Epithelial cell of prostate (primary cell): ENCODE data around the gene CEP112.
"Not testable (repeated sequence)": the region's sequence is repeated elsewhere in the genome, so short reads cannot be mapped to it uniquely, and the experiment has no call there.

Experiments used
- DNase-seq: peaks from one replicate; pipeline ENCODE4 v3.0.0-alpha.2; 2011; ENCODE audit warnings: low read depth, low spot score
- H3K27ac ChIP-seq: fragments of 450-650 bp; 2 replicates; pipeline ENCODE4 v1.5.1; 2017; ENCODE audit warnings: mild to moderate bottlenecking

Gene CEP112

DNA sequence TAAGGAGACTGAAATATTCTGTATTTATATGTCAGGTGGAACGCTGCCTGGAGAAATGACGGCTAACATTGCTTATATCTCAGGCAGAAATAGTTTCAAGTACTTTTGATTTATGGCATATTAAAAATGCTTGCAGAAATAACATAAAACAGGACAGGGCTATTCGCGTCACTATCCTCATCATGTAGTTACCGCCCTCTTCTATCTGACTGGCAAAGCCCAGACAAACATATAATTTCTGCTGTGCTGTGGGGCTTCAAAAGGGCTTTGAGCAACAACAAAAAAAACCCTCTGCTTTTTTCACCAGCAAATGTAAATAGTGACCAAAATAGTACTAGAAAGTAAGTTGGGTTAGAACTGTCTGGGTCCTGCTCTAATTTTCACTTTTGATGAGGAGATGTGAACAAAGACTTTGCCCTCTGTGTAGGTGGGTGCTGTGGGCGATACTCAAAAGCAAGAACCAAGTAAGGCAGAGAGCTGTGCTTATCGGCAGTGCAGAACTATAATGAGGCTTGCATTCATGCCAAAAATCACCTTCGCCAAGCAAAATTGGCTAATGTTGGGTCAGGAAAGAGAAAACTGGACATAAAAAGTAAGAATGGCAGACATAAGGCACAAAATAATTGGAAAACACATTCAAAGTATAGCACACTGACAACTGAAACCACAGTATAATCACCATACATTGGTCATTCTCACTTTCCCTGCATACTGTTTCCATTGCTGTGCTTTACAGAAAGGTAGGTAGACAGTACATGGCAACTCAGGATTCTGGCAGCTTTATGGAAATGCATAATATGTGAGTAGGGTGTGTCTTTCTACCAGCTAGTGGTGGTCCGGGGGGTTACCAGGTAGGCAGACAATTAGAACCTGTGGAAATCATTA lies 479.3 kb downstream of the CEP112 start:
- DNase-seq: no peak
- no peak overlapping the region for H3K27ac ChIP-seq

DNA sequence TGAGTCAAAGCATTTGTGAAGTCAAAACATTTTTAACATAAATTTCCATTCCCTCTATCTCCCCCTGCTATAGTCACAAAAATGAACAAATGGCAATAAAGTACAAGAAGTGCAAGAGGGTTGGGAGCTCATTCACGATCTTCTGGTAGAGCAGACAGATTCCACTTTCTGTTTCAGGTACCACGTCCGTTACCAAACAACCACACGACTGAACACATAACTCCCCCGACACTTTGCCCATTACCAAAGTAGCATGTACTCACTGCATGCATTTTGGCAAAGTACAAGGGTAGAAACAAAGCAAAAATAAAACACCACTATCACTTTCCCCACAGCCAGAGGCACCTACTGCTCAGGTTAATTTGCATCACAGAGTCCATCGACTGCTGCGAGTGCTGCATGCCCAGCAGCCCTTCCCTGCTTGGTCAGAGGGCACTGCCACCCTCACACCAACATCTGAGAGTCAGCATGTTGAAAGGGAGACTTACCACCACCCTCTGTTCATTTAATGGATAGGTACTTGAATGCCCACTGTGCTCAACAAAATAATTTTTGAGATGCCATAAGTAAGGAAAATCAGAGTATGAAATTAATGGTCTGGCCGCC lies 480.2 kb downstream of the CEP112 start:
- no peak overlapping the region for H3K27ac ChIP-seq
- DNase-seq: no peak

DNA sequence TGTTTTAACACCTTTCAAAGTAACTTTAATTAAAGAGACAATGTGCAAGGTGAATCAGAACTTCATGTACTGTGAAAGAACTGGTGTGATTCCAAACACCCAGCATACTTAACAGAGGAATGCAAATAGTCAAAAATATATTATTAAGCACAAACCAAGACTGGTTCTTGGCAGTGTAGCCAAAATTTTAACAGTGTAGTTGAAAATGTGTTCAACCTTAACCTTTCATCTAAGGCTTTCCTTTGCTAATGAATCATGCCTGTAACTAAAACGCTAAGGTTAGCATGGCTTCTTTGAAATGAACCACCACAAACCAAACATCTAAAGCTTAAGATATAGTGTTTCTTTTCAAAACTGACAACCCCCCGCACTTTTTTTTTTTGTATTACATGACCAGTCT lies 484.2 kb downstream of the CEP112 start:
- DNase-seq: no peak
- H3K27ac ChIP-seq: no peak overlapping the region

DNA sequence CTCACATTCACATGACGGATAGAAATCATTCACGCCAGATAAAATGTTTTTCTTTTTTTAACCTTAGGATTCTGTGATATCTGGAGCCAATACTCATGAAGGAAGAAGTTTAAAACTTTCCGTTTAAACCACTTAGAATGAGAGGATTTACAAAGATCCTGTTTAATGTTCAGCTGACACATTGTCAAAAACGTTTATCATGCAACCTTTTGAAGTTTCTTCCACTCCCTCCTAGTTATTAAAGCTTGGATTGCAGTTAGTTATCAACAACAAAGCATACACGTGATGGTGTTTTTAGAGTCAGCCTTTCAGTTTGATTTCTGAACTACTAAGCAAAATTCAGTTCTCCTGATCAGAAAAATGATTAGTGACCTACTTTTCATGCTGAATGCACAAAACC lies 487.2 kb downstream of the CEP112 start:
- no peak for DNase-seq
- no peak overlapping the region for H3K27ac ChIP-seq

DNA sequence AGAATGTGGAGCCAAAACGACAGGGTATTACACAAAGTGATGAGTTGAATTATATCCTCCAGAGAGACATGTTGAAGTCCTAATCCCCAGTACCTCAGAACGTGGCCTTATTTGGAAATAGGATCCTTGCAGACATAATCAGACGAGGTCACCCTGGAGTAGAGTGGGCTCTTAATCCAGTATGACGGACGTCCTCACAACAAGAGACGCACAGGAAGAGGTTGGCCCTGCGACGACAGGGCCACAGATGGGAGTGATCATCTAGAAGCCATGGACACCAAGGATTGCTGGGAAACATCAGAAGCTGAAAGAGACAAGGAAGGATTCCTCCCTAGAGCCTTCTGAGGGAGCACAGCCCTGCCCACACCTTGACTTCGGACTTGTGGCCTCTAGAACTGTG lies 488.0 kb downstream of the CEP112 start:
- H3K27ac ChIP-seq: no peak overlapping the region

DNA sequence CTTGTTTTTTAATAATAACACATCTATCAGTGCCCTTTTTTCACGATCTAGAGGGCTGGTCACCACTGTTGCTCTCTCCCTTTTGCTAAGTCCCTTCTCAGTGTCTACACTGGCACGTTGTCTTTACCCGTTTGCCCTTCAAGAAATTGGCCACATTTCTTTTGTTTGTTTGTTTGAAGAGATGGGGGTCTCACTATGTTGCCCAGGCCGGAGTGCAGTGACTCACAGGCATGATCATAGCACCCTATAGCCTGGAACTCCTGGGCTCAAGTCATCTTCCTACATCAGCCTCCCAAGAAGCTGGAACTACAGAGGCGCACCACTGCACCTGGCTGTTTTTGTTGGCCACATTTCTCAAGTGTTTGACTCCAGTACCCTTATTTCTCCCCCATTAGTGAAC lies 492.5 kb downstream of the CEP112 start:
- no peak for DNase-seq
- H3K27ac ChIP-seq: no peak overlapping the region

More for the DNA sequence above, 488.0 kb downstream of the CEP112 start:
- DNase-seq: no peak

DNA sequence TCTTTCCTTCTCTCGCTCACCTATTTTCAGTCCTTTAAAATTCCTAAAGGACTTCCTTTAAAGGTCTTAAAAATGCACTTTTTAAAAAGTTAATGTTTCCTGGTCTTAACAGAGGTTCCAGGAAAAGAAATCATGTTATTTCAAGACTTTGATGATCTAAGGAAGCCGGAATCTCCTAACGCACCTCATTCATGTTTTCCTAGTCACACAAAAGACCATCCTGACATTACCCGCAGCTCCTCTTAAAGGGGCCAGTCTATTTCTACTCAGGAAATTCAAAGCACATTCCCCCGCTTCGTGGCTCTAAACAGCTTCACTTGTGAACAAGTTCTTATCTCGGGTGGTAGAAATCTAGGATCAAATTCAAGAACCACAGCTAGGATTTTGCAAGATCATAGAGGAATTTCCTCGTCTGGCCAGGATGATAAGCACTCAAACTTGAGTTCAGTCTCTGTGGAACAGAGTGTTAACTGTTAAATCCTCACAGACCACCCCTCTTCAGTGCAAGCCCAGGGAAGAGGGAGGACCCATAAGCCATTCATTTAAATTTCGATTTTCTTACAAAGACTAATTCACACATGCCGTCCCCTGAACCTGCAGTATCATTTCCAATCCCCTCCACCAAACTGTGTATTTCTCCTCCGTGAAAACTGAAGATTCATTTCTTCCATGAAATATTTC lies 493.4 kb downstream of the CEP112 start:
- no peak overlapping the region for H3K27ac ChIP-seq
- no peak for DNase-seq

DNA sequence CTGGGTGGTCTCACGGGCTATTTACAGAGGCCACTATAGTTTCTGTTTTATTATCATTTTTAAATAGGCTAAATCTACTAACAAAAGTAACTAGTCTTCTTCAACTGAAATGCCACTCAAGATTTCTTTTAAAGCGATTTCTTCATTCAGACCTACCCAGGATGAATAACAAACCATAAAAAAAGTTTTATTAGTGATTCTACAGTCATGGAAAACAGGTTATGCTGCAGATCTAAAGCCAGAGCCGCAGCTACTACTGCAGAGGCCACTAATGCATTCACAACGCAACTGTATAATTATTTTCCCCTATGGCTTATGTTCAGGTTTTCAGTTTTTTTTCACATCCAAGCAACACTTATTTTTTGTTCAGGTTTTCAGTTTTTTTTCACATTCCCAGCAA lies 494.3 kb downstream of the CEP112 start:
- no peak overlapping the region for H3K27ac ChIP-seq

DNA sequence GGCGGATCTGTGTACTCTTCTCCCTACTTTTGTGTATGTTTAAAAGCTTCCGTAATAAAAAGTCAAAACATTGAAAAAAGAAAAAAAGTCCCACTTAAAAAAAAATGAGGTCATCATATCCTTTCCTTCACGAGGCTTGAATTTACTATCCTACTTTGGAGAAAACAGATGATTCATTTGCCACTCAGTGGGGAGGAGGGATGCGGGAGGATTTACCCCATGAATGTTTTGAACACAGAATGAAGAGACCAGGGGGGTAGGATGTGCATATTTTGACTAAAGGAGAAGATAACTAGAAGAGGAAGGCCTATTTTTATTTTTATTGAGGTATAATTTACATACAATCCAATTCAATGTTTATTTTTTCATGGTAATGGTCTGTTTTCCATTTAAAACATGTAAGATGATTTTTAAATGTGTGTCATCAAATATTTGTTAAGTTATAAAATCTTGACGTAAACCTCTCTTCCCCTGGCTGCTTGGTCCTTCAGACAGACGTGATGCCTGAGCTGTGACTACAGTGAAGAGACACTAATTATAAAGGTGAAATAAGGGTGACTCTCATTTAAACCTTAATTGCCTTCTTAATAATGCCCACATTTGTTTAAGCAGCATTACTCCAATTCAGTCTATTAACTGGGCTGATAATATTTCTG lies 495.1 kb downstream of the CEP112 start:
- DNase-seq: no peak
- no peak overlapping the region for H3K27ac ChIP-seq

More for the DNA sequence above, 494.3 kb downstream of the CEP112 start:
- DNase-seq: no peak

DNA sequence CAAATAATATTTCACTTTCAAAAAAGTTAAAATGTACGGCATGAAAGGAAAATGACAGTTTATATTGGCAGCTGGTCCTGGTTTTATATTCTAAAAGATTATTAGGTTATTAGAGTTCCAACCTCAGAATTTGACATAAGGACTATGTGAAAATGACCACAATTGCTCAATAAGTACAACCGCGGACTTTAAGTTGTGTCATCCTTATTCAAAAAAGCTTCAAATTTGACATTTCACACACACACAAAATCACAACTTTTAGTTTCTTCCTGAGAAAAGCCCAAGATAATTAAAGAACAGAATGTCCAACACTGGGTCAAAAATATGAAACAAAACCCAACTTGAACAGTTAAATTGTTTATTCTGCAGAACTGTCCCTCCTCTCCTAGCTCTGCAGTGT lies 497.3 kb downstream of the CEP112 start:
- DNase-seq: no peak
- H3K27ac ChIP-seq: no peak overlapping the region

DNA sequence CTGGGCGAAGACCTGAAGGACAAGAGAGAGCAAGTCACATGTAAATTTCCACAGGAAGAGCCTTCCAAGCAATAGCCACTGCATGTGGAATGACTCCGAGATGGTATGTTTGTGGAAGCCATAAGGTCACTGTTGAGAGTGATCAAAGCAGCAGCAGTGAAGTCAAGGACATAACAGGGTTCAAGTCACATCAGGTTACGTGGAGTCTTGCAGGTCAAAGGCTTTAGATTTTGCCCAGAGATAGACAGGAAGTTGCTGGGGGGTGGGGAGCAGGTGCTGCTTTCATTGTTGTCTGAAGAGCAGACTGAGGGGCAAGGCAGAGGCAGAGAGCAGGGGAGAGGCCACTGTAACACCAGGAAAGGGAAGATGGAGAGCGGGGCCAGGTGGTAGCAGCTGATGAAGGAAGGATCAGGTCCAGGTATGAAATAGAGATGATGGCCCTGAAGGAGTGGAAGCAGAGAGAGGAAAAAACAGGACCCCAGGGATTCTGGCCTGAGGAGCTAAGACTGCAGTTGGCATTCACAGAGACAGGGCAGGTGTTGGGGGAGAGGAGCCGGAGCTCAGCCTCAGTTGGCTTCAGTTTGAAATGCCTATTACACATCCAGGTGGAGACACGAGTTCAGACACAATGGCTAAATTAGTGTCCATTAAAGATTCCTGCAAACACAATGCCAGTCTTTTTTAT lies 501.2 kb downstream of the CEP112 start:
- DNase-seq: no peak
- no peak overlapping the region for H3K27ac ChIP-seq

DNA sequence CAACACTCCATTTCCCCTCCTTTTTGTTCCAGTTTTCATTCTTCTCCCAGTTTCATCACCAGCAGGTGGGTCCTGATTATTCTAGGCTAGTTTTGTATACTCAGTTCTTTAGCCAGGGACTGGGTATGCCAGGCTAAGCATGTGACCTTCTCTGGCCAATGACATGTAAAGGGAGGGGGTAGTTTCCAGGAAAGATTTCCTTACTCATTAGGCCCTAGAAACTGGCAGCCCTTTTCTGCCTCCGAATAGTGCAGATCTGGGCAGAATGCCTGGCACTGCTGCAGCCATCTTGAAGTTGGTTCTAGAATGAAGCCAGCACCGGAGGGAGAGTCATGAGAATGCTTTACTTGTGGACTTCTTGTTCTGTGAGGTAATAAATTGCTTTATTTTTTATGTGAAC lies 503.6 kb downstream of the CEP112 start:
- DNase-seq: no peak
- H3K27ac ChIP-seq: no peak overlapping the region

DNA sequence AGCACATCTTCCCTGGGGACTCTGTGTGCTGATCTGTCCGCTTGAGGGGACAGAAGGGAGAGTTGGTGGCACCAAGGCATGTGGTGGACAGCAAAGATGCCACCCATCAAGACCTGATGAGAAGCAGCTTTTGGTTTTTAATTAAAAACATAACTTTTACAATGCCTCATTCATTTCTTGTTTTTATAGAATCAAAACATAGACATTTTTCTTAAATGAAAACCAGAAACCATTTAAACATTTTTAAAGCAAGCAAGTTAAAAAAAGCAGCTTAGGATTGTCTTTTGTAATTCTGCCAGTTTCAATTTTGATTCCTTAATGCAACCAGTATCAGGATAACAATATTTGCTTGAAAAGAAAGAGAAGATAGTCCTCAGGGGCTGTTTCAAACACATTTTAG lies 506.8 kb downstream of the CEP112 start:
- H3K27ac ChIP-seq: no peak overlapping the region
- DNase-seq: no peak

DNA sequence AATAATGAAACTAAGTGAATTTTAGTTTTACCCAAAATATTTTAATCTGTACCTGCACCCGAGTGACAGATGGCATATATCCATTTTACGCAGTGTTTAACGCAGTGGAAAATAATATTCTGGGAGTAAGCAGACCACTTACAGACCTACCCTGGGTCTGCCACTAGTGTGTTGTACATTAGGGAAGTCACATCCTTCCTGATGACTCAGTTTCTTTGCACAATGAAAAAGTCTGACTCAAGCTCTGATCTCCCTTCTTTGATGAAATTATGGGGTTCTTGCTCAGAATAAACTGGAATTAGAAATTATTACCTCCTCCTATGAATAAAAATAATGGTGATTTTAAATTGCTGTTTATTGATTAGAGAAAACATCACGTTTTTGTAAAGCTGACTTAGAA lies 507.3 kb downstream of the CEP112 start:
- no peak overlapping the region for H3K27ac ChIP-seq
- DNase-seq: no peak

DNA sequence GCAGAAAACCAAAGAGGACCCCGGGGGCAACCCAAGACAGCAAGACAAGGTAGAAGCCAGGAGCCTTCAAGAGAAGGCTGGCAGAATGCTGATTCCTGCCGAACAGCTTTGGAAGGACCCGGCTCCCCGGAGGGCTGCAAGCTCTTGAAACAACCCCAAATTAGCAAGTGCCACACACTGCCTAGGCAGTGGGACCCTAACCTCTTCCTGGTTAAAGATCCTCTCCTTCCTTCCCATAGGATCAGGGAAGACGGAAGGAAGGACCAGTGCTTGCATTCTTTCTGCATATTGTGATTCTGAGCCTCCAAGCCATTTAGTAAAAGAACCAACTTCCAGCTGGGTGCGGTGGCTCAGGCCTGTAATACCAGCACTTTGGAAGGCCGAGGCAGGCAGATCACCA lies 508.5 kb downstream of the CEP112 start:
- no peak for DNase-seq
- no peak overlapping the region for H3K27ac ChIP-seq

DNA sequence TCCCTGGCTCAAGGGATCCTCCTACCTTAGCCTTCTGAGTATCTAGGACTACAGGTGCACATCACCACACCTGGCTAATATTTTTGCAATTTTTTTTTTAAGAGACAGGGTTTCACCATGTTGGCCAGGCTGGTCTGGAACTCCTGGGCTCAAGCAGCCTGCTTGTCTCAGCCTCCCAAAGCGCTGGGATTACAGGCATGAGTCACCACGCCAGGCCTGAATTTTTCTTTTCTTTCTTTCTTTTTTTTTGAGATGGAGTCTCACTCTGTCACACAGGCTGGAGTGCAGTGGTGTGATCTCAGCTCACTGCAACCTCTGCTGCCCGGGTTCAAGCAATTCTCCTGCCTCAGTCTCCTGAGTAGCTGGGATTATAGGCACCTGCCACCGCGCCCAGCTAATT lies 510.2 kb downstream of the CEP112 start:
- not testable (repeated sequence) for DNase-seq, H3K27ac ChIP-seq

DNA sequence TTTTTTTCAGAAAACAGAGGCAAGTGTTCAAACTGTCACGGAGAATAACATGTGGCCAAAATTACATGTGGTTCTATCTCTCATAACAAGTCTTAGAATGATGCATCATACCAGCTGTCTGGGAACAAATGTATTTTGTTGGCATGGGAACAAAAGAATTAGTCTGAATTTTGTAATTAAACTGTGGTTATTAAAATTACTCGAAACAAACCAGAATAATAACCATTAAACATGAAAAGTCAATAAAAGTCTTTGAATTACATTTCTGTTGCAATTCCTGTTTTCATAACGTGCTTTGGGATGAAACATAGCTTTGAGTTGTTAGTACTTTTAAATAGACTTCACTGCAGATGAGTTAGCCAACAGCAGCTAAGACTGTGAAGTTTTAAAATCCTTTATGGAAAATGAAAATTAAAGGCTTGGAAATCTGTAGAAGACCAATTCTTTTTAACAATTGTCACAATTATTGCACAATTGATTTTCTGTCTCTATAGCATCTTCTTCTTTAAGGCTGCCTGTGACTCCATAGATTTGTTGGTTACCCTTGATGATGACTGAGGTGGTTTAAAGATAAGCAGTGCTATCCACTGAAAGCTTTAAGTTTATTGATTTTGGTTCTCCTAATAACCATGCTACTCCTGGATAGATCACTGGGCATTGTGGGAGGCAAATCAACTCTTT lies 512.6 kb downstream of the CEP112 start:
- no peak for DNase-seq
- no peak overlapping the region for H3K27ac ChIP-seq

DNA sequence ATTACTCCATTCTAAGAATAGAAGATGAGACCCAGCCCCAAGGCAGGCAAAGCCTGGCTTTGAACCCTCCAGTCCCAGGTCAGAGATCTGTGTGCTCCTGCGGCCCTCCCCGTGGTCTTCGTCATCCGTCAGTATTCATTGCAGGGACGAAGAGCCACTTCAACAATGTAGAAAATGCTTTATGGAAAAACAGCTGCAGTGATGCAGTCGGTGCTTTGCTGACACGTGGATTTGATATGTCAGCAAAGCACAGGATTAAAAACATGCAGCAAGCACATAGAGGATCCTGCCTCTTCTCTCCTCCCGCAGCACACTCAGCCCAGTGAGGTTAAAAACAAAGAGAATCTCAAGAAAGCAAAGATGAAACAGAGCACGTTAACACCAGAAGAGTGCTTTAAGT lies 513.4 kb downstream of the CEP112 start:
- H3K27ac ChIP-seq: no peak overlapping the region
- DNase-seq: no peak

DNA sequence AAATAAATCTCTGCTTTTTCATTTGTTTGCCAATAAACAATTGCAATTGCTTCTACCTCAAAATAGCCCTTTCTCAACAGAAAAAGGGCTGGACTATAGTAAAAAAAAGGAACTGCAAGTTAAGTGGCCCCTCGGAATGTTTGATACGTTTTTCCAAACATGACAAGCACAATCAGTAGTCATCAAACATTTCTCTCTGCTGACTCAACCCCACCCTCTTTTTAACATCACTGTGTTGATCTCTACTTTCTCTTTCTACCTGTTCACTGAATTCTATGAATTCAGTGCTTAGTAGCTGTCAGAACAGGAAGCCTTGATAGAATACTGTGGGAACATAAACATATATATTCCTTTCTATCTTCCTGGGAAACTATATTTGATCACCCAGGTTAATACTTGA lies 514.0 kb downstream of the CEP112 start:
- DNase-seq: no peak
- no peak overlapping the region for H3K27ac ChIP-seq
